Fibroblast of the aortic adventitia (primary cell): Measurements from ENCODE around the gene TMEM207. TPM values are rescaled to one million over a fixed set of nuclear protein-coding genes. Genes with fewer than 3 reads are reported as not detected.

ENCODE experiments used
- DNase-seq: peaks from one replicate; pipeline ENCODE4 v3.0.0-alpha.2; 2010; ENCODE audit warnings: low read depth
- H3K4me3 ChIP-seq: 2 replicates; pipeline ENCODE4 v1.5.1; 2011; ENCODE audit warnings: low read depth, mild to moderate bottlenecking, control low read depth, low read length, moderate library complexity
- CTCF ChIP-seq: IDR thresholded peaks from 2 replicates; pipeline ENCODE4 v1.5.1; 2011; ENCODE audit warnings: mild to moderate bottlenecking, low read length, control low read depth, inconsistent platforms; ENCODE audit not compliant: insufficient read depth
- total RNA-seq: library from RNA; depleted of rRNA; stranded (reverse); fragments of >200 nt; gene quantifications from 2 replicates; pipeline ENCODE4 v1.2.3, GENCODE V29; 2012; ENCODE audit warnings: low replicate concordance

The TMEM207 gene
- total RNA-seq: not detected in 2 replicates

- DNase-seq: no peak
- TF ChIP-seq CTCF: no peak
- H3K4me3 ChIP-seq: no peak within 1 kb of the TSS
These were observed at the start of gene TMEM207 for GRCh38 chr3:190449801-190450200. TMEM207 (minus strand) TSS chr3:190449901; CDS start chr3:190449809, 92 bp downstream.

DNA sequence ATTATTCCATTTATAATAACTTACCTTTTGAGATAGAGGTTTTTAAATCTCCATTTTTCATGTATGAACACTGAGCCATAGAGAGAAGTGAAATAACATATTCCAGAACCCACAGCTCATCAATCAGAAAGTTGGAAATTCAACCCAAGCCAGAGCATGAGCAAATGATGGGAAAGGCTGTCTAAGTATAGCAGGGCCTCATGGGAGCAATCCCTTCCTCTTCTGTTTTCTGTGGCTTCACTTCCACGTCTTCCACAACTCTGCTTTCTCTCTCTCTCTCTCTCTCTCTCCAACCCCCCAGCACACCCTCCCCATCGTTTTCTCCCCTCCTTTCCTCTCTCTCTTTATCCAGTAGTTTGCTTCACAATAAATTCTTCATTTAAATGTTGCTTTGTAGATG, 49.4 kb upstream of the TMEM207 start:
- no peak for TF ChIP-seq CTCF
- no peak for DNase-seq
- H3K4me3 ChIP-seq: no peak overlapping the region

GRCh38 chr3:190498293-190498692, 48.6 kb upstream of the TMEM207 start:
- no peak overlapping the region for H3K4me3 ChIP-seq
- TF ChIP-seq CTCF: no peak
- DNase-seq: no peak

DNA sequence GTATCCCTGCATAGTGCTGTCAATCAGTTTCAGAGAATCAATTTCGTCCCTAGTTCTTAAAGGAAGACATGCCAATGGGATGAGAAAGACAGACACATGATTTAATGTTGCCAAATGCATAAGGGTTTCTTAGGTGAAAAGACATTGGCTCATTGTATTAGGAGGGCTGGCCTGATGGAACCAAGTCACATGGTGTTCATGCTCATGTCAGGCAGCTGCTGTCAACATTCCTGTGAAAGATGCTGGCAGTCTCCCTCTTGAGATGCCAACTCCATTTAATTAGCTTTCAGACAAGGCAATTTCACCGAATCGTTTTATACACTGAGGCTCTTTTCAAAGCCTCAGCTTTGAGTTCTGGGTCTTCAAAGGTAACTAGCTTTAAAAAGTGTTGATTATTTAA, 48.1 kb upstream of the TMEM207 start:
- no peak for TF ChIP-seq CTCF
- no peak for DNase-seq
- no peak overlapping the region for H3K4me3 ChIP-seq

DNA sequence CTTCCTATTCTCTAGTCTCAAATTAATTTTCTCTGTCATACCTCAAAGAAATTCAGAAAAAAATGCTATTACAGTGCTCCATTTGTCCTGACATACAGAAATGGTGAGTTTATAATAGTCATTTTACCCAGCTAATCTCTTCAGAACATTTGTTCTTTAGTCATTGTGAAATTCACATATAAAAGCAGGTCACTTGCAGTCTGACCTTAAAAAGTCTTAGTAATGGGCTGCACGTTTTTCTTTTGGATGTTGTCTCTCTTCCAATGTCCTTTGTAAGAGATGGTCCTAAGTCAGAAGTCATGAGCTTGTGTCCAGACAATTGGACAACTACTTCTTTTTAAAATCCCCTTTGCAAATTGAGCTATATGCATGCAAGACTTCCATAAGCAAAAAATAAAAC, 47.2 kb upstream of the TMEM207 start:
- H3K4me3 ChIP-seq: no peak overlapping the region
- TF ChIP-seq CTCF: no peak
- DNase-seq: no peak

GRCh38 chr3:190495796-190496195, 46.1 kb upstream of the TMEM207 start:
- DNase-seq: no peak
- H3K4me3 ChIP-seq: no peak overlapping the region
- no peak for TF ChIP-seq CTCF

DNA sequence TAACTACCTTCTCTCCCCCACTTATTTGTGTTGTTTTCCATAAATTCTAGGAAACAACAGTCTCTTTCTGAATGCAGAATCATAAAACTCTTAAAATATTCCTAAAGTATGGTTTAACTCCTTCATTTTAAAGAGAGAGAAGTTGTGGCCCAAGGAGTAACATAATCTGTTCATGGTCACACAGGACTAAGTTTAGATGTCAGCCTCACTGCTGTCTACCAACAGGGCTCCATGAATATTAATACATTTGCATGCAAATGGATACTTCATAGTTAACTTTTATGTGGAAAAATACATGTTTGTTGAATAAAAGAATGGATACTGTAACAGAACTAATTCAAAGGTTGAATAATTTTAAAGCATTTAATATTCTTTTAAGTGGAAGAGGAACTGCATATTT, 45.7 kb upstream of the TMEM207 start:
- H3K4me3 ChIP-seq: no peak overlapping the region
- no peak for DNase-seq
- no peak for TF ChIP-seq CTCF
